Activated CD8-positive, alpha-beta memory T cell treated with anti-CD3 and anti-CD28 coated beads for 1 hour (primary cell): ENCODE results near the gene ZNF439.
"Not testable (repeated sequence)": the region's sequence is repeated elsewhere in the genome, so short reads cannot be mapped to it uniquely, and the experiment has no call there.

Source experiments
- DNase-seq, 2 donors: peaks; one replicate each; pipeline ENCODE4 v3.0.0-alpha.2; 2020; ENCODE audit warnings: low read depth in 1 of 2; ENCODE audit errors: extremely low read depth in 1 of 2

ZNF439 gene

GRCh38 chr19:11867766-11868165 lies 19.2 kb downstream of the ZNF439 start:
- not testable (repeated sequence) for DNase-seq

- no peak for DNase-seq
These were observed 19.7 kb downstream of the ZNF439 start for GRCh38 chr19:11868188-11868587.

GRCh38 chr19:11872624-11873023 lies 24.1 kb downstream of the ZNF439 start:
- DNase-seq, result no peak

- DNase-seq, result no peak
These were observed 25.2 kb downstream of the ZNF439 start for GRCh38 chr19:11873762-11874161.

GRCh38 chr19:11879687-11880266 lies 31.3 kb downstream of the ZNF439 start:
- peak in 1 of 2 donors; percentile 22 for DNase-seq

GRCh38 chr19:11880598-11880997 lies 32.1 kb downstream of the ZNF439 start:
- no peak for DNase-seq

- DNase-seq, result peak; percentile 32 to 37
These were observed 32.8 kb downstream of the ZNF439 start for GRCh38 chr19:11881151-11881800.

GRCh38 chr19:11882606-11883005 lies 34.1 kb downstream of the ZNF439 start:
- DNase-seq, result no peak

- no peak for DNase-seq
These were observed 38.7 kb downstream of the ZNF439 start for GRCh38 chr19:11887234-11887610.

- DNase-seq, result peak in 1 of 2 donors; percentile 53
These were observed 39.3 kb downstream of the ZNF439 start, which contains the start of gene ZNF69 for GRCh38 chr19:11887611-11888531. TSS of gene ZNF69 (plus strand) at chr19:11887782. CDS start at chr19:11887924, 142 bp downstream.

GRCh38 chr19:11889901-11890300 lies 41.4 kb downstream of the ZNF439 start:
- not testable (repeated sequence) for DNase-seq

- no peak for DNase-seq
These were observed 42.1 kb downstream of the ZNF439 start for GRCh38 chr19:11890634-11891033.

- no peak for DNase-seq
These were observed 46.3 kb downstream of the ZNF439 start for GRCh38 chr19:11894851-11895250.

- no peak for DNase-seq
These were observed 53.7 kb downstream of the ZNF439 start for GRCh38 chr19:11902228-11902627.

GRCh38 chr19:11905928-11906327 lies 57.4 kb downstream of the ZNF439 start:
- no peak for DNase-seq

- DNase-seq, result not testable (repeated sequence)
These were observed 63.4 kb downstream of the ZNF439 start for GRCh38 chr19:11911937-11912336.

GRCh38 chr19:11914417-11915051 lies 66.0 kb downstream of the ZNF439 start:
- not testable (repeated sequence) for DNase-seq
